Measurements from ENCODE around the gene NACC2. TPM values are rescaled to one million over a fixed set of nuclear protein-coding genes. Genes with fewer than 3 reads are reported as not detected.
"Not testable (repeated sequence)": the region's sequence is repeated elsewhere in the genome, so short reads cannot be mapped to it uniquely, and the experiment has no call there.

NACC2 gene
- total and polyA plus RNA-seq, 7 donors: 8.5 to 33.5 (median 18.4) TPM

- H3K27me3 ChIP-seq (ENCODE audit: insufficient read depth in 3 of 3, low read length in 2 of 3): no peaks in the 10 kb centered on the region
- no peak overlapping the region for H3K4me3 ChIP-seq
- TF ChIP-seq CTCF (IDR thresholded peaks at IDR 0.05): no peak
- H3K27ac ChIP-seq: no peak overlapping the region
- no peaks in the 10 kb centered on the region for H3K9me3 ChIP-seq
- H3K4me1 ChIP-seq: peaks cover 36% of the 10 kb centered on the region
- H3K36me3 ChIP-seq (ENCODE audit: insufficient read depth in 1 of 2, low read depth in 1 of 2): no peaks in the 10 kb centered on the region
- peak in 1 of 2 donors; percentile 55 for DNase-seq
- 42 to 48% (median 43%) methylated on average over 25 to 34 of the region's 34 CpGs for WGBS, 3 donors
- ATAC-seq: no peak
- intact Hi-C loops (cut with DNase I): no loop called here
Observed at GRCh38 chr9:136103651-136104487, 8.8 kb upstream of the NACC2 start.

GRCh38 chr9:136101615-136102074 lies 6.6 kb upstream of the NACC2 start:
- DNase-seq; intact Hi-C loops (cut with DNase I); ATAC-seq; H3K36me3 ChIP-seq (ENCODE audit: insufficient read depth in 1 of 2, low read depth in 1 of 2); H3K4me3 ChIP-seq; H3K27me3 ChIP-seq (ENCODE audit: insufficient read depth in 3 of 3, low read length in 2 of 3); H3K9me3 ChIP-seq; H3K27ac ChIP-seq: not testable (repeated sequence)
- peaks cover 27% of the 10 kb centered on the region for H3K4me1 ChIP-seq
- 82 to 94% (median 91%) methylated on average over 10 to 13 of the region's 27 CpGs for WGBS, 3 donors

- WGBS, 3 donors: 64 to 72% (median 67%) methylated on average over 22 to 26 of the region's 30 CpGs
- H3K4me3 ChIP-seq: no peak overlapping the region
- no peak overlapping the region for H3K27ac ChIP-seq
- DNase-seq (no peak), ATAC-seq (no peak)
- intact Hi-C loops (cut with DNase I): no loop called here
- H3K27me3 ChIP-seq (ENCODE audit: insufficient read depth in 3 of 3, low read length in 2 of 3): no peaks in the 10 kb centered on the region
- H3K36me3 ChIP-seq (ENCODE audit: insufficient read depth in 1 of 2, low read depth in 1 of 2): no peaks in the 10 kb centered on the region
- H3K9me3 ChIP-seq: no peaks in the 10 kb centered on the region
- peaks cover 25% of the 10 kb centered on the region for H3K4me1 ChIP-seq
- TF ChIP-seq CTCF (IDR thresholded peaks at IDR 0.05): no peak
Observed at GRCh38 chr9:136100700-136101614, 5.9 kb upstream of the NACC2 start.

- ATAC-seq (no peak), DNase-seq (no peak)
- intact Hi-C loops (cut with DNase I): no loop called here
- H3K36me3 ChIP-seq (ENCODE audit: insufficient read depth in 1 of 2, low read depth in 1 of 2): no peaks in the 10 kb centered on the region
- TF ChIP-seq CTCF (IDR thresholded peaks at IDR 0.05): no peak
- no peaks in the 10 kb centered on the region for H3K9me3 ChIP-seq
- 71 to 90% (median 75%) methylated on average over 6 to 25 of the region's 25 CpGs for WGBS, 3 donors
- peaks cover 13% of the 10 kb centered on the region for H3K4me1 ChIP-seq
- no peak overlapping the region for H3K4me3 ChIP-seq
- no peak overlapping the region for H3K27ac ChIP-seq
- no peaks in the 10 kb centered on the region for H3K27me3 ChIP-seq (ENCODE audit: insufficient read depth in 3 of 3, low read length in 2 of 3)
Observed at GRCh38 chr9:136099542-136099941, 4.5 kb upstream of the NACC2 start.

- DNase-seq: no peak
- Histone ChIP-seq H3K36me3 (ENCODE audit: insufficient read depth in 1 of 2, low read depth in 1 of 2) (no peaks in the 10 kb centered on the region), H3K4me1 (peaks cover 9% of the 10 kb centered on the region), H3K4me3 (no peak overlapping the region), H3K9me3 (no peaks in the 10 kb centered on the region), H3K27me3 (ENCODE audit: insufficient read depth in 3 of 3, low read length in 2 of 3) (no peaks in the 10 kb centered on the region), H3K27ac (no peak overlapping the region)
- ATAC-seq: no peak
- intact Hi-C loops (cut with DNase I): no loop called here
- WGBS, 3 donors: 50 to 63% (median 63%) methylated on average over 14 of the region's 14 CpGs
- TF ChIP-seq CTCF (IDR thresholded peaks at IDR 0.05): no peak
Observed at GRCh38 chr9:136098844-136099243, 3.8 kb upstream of the NACC2 start.
